ENCODE data around the gene EFNA5.
"Not testable (repeated sequence)": the region's sequence is repeated elsewhere in the genome, so short reads cannot be mapped to it uniquely, and the experiment has no call there.

Gene EFNA5

GRCh38 chr5:107365320-107366109, 305.2 kb downstream of the EFNA5 start:
- DNase-seq (ENCODE audit: low read depth): peak; percentile 55

DNA sequence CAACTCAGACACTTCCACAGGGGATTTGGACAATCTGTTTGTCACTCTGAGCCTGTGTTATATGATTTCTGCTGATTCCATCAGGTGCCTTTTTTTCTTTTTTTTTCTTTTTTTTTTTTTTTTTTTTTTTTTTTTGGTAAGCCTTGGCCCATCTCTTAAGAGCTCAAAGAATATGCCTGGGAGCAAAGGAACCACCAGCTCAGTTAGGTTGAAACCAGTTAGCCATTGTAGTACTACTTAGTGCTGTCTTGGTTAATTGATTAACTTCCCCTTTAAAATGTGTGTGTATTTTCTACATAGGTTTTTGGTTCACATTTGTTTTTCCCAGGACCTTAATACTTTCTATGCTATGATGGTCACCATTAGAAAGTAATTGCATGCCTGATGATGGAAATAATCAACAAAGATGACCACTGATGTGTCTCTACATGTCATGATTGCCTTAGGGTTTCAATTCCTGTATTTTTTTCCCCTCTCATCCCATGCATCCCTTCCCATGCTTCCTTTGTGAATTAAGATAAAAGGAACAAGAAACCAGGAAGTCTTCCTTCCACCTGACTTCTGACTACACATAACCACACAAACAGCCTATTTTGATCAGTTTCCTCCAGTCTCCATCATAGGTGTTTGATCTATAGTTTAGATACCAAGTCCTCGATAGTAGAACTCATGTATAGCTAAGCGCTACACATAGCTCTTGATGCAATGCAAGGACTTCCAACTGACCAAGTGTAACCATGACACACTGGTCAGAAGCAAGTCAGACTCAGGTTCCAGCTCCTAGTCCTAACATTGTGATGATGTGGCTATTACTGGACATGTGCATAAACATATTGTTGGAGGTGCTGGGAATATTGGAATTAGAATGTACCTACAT, 306.1 kb downstream of the EFNA5 start:
- DNase-seq (ENCODE audit: low read depth): peak; percentile 13

- no peak for DNase-seq (ENCODE audit: low read depth)
Observed at GRCh38 chr5:107363768-107364167, 307.0 kb downstream of the EFNA5 start.

DNA sequence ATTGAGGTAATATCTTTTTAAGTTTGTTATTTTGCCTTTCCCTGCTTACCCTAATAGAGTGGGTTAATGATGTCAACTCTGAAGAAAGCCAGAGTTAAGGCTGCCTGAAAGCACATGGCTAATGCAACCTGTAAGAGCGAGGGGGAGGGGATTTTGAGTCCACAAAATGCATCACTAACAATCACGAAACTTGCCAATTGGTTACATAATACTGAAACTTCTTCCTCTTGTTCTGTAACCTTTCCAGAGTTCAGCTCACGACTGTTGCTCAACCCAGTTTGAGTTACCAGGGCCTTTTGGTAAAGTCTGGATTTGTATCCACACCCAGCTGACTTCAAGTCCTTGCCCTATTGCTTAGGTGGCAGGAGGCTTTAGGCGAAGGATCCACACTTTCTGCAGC, 308.8 kb downstream of the EFNA5 start:
- DNase-seq (ENCODE audit: low read depth): no peak

DNA sequence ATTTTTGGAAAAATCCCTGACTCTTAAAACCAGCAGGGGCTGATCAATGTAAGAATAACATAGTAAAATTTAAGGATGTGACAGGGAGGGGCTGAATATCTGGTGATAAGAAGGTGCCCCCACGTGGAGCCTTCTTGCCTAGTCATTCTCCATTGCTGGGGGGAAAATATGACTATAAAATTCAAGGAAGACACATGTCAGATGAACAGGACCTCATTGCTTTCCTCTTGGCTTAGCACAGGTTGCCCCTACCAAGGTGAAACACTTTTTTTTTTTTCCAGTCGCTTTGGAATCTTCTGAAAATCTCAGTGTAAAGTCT, 310.9 kb downstream of the EFNA5 start:
- DNase-seq (ENCODE audit: low read depth): no peak

GRCh38 chr5:107359033-107359915, 311.5 kb downstream of the EFNA5 start:
- peak; percentile 52 for DNase-seq (ENCODE audit: low read depth)

- DNase-seq (ENCODE audit: low read depth): no peak
Observed at GRCh38 chr5:107356891-107357290, 313.8 kb downstream of the EFNA5 start.

DNA sequence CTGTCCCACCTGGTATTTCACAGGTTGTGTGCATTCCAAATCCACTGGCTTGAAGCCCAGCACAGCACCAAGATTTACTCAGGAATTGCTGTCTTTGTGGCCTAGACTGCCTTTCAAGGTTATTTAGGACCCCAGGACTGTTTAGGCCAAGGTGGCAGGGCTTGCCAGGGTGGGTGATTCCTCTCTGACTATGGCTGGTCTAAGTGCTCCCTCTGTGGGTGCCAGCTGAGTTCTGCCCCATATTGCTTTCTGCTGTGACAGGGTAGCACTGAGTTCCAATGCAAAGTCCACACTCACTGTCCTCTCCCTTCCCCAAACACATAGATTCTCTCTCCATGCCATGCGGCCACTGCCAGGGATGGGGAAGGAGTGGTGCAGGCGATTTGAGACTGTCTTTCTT, 318.2 kb downstream of the EFNA5 start:
- no peak for DNase-seq (ENCODE audit: low read depth)

DNA sequence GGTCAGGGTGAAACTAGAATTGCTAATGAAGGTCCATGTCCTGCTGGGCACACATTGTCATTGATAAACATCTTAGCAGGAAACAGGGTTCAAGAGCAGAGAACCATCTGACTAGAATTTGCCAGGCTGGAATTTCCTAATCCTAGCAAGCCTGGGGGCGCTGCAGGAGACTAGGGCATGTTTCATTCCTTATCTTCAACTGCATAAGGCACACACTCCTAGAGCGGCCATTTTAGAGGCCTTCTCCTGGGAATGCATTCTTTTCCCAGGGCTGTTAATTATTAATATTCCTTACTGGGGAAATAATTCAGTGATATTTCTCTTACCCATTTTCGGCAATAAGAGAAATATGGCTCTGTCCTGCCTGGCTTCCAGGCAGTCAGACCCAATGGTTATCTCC, 324.2 kb downstream of the EFNA5 start:
- DNase-seq (ENCODE audit: low read depth): not testable (repeated sequence)

DNA sequence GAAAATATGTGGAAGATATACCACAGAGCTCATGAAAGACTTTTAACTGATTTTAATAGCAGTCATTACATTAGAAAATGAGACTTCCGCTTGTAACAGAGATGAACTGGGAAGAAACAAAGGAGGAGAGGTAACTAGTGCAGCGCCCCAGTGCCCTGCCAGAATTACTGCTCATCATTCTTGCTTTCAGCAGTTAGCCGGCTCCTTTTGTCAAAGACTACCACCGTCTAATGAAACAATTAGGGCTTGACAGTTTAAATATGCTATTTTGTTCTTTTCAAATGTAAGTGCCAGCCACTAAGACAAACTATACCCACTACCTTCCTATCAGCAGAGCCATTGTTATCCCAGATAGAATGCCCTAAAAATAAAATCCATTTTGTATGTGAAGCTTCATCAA, 328.4 kb downstream of the EFNA5 start:
- DNase-seq (ENCODE audit: low read depth): no peak

DNA sequence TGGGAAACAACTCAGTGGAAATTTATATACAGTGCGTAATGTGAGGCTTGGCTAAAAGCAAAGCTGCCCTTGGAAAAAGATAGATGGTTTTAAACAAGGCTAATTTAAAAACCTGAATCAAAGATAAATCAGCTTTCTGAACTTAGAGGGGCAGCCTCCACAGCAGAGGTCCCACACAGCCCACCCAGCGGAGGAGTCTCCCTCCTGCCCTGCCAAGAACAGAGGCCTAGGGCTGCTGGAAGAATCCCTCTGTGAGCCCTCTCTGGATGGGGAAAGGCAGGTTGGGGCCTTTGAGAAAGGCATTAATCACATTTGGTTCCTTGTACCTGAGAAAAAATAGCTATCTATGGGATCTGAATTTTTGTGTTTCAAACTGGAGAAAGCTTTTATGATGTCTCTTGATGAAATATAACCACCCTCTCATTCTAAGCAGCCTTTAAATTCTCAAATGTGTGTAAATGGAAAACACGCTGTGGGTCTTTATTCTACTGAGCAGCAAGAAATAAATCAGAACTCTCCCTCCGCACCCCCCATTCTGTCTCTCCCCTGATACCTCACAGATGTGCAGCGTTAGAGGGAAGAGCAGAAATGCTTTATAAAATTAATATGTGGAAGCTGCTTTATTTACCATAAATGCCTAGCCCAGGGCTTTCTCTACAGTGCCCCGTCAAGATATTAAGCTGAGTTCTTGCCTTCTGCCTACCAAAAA, 329.2 kb downstream of the EFNA5 start:
- no peak for DNase-seq (ENCODE audit: low read depth)

DNA sequence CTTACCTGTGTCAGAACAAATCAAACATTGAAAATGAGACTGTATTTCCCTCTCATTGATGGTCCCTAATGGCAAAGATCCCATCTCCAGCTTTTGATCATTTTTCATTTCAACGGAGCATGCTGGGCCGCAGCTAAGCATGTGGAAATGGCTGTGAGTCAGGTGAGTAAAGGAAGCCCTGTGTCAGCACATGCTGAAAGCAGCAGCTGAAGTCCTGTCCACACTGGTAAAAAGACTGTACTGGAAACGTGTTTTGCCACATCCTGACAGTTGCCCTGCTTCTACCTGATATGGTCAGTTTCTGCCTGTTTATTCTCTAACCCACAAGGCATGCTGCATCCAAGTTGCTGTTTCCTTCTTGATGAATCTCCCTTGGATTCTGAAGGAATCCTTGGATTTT, 330.1 kb downstream of the EFNA5 start:
- DNase-seq (ENCODE audit: low read depth): no peak

DNA sequence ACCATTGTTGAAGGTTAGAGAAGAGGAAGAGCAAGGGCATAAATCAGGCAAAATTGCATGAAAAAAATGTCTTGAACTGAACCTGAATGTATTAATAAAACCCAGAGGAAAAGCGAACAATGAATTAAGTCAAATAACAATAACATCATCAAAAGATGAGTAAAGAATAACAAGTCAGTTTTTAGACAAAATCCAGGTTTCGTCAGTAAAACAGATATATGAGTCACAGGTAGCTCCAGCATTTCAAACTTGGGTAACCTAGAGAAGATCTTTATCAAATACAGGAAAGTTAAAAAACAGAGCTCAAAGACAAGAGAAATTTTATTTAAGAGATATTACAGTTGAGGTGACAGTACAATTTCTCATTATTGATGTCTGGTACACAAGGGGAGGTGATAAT, 332.4 kb downstream of the EFNA5 start:
- DNase-seq (ENCODE audit: low read depth): peak; percentile 18

DNA sequence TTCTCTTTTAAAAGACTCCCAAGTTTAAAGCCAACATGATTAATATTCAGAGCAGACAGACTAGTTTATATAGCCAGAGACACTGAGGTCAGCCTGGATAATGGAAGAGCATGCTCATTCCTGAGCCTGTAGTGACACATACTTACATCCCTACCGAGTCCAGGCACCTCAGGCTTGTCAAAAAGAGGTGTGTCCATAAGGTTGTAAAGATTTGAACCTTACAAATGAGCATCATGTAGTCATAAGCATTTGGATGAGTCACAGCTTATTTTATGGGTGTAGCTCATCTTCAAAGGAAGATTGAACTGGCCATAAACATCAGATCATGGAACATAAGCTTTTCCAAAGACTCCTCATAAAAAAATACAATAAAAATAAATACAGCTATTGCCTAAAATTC, 333.5 kb downstream of the EFNA5 start:
- DNase-seq (ENCODE audit: low read depth): peak; percentile 76

DNA sequence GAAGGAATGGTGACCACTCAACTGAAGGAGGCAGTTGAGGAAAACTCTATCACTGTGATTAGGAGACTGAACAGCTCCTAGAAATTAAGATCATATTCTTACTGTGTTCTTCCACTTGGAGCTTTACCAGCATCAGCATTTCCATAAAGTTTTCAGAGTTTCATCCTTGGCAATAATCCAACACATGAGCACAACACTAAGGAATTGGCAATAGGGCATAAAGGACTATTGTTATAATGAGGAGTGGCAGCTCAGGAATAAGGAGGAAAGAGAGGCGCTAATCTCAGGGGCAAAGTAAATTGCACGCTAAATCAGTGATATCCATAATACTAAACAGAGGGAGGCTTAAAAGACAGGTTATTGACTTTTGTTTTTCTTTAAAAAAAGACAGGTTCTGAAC, 338.9 kb downstream of the EFNA5 start:
- peak; percentile 10 for DNase-seq (ENCODE audit: low read depth)

- DNase-seq (ENCODE audit: low read depth): no peak
Observed at GRCh38 chr5:107331312-107331711, 339.4 kb downstream of the EFNA5 start.

DNA sequence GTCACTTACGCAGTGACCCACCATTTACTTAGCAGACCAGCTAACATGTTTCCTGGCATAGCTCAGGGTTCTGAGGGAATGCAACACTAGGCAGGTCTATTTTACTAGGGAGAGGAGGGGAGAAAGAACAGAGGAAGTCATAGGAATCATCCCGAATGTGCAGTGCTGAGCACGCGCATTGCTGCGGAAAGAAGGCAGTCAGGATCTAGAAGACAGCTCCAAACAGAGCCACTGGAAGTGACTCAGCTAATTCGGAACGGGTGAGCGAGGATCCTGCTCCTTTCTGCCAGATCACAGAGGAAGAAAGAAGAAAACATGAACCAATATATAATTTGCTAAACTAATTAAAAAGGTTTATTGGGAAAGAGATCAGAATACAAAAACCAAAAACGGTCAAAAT, 339.8 kb downstream of the EFNA5 start:
- no peak for DNase-seq (ENCODE audit: low read depth)

GRCh38 chr5:107329850-107330249, 340.9 kb downstream of the EFNA5 start:
- no peak for DNase-seq (ENCODE audit: low read depth)

Measured in ELR (cell line).